Breast epithelium (tissue), 4 donors: ENCODE data around the gene SF3B2. TPM values are rescaled to one million over a fixed set of nuclear protein-coding genes. Genes with fewer than 3 reads are reported as not detected.

Source experiments
- DNase-seq, 2 donors: peaks; one replicate each; pipeline ENCODE4 v3.0.0-alpha.2; 2019; ENCODE audit warnings: low spot score in 2 of 2
- H3K27ac ChIP-seq, 2 donors: fragments of 200-600 bp; sonication (generic) in 1 of 2; one replicate each; pipeline ENCODE4 v1.5.1; 2016 to 2019; ENCODE audit warnings: mild to moderate bottlenecking in 1 of 2
- H3K27me3 ChIP-seq, 2 donors: fragments of 200-600 bp; sonication (generic) in 1 of 2; one replicate each; pipeline versions ENCODE4 v1.5.1 to v1.6.0; 2017 to 2019; ENCODE audit warnings: control low read depth in 1 of 2, mild to moderate bottlenecking in 1 of 2
- H3K36me3 ChIP-seq: fragments of 200-600 bp; one replicate; pipeline ENCODE4 v1.5.1; 2019
- H3K4me1 ChIP-seq, 2 donors: fragments of 200-600 bp; sonication (generic); one replicate each; pipeline ENCODE4 v1.5.1; 2016 to 2019; ENCODE audit warnings: control low read depth in 1 of 2
- H3K4me3 ChIP-seq, 3 donors: fragments of 200-600 bp; sonication (generic); 1 replicate in 2 of 3; 2 replicates in 1 of 3; pipeline ENCODE4 v1.5.1; 2016 to 2019; ENCODE audit warnings: mild to moderate bottlenecking in 3 of 3, moderate library complexity in 2 of 3
- H3K9me3 ChIP-seq, 2 donors: fragments of 200-600 bp; sonication (generic) in 1 of 2; one replicate each; pipeline ENCODE4 v1.5.1; 2016 to 2019; ENCODE audit warnings: control low read depth in 1 of 2
- CTCF ChIP-seq, 3 donors: fragments of 450-650 bp; IDR thresholded peaks; one replicate each; pipeline ENCODE4 v1.5.1; 2016 to 2017; ENCODE audit warnings: antibody characterized with exemption in 3 of 3, mild to moderate bottlenecking in 3 of 3, moderate library complexity in 3 of 3
- POLR2A ChIP-seq: fragments of 450-650 bp; IDR thresholded peaks from one replicate; pipeline ENCODE4 v1.6.1; 2016; ENCODE audit warnings: antibody characterized with exemption, mild to moderate bottlenecking, moderate library complexity
- POLR2AphosphoS5 ChIP-seq, 3 donors: sonication (generic); formaldehyde crosslinking; IDR thresholded peaks; one replicate each; pipeline ENCODE4 v1.6.1; 2017; ENCODE audit warnings: antibody characterized with exemption in 3 of 3
- intact Hi-C: fragments of 100-400 bp; cut with DNase I; formaldehyde crosslinking; loops from one replicate; pipeline ENCODE4 v1.15.1; 2023; ENCODE audit warnings: low total_unique reads
- total RNA-seq, 3 donors: library from RNA; depleted of rRNA; stranded (reverse); fragments of >200 nt; gene quantifications; one replicate each; pipeline ENCODE4 v1.1.0, GENCODE V29; 2016

Gene SF3B2
- 100 to 1,000 TPM; 144 to 163 (median 154) TPM for total RNA-seq

- peak within 1 kb of the TSS; percentile 92 to 97 (median 92) for H3K4me3 ChIP-seq
- intact Hi-C loops: no loop called here
- H3K4me1 ChIP-seq: peaks cover 5 to 17% of the 10 kb centered on the region in 2 donors
- peaks cover 0 to 13% of the 10 kb centered on the region in 2 donors for H3K27me3 ChIP-seq
- DNase-seq: peak; percentile 96 to 97
- TF ChIP-seq POLR2AphosphoS5 (IDR thresholded peaks at IDR 0.05) (peak; percentile 93 to 94 (median 93)), CTCF (IDR thresholded peaks at IDR 0.05) (no peak), POLR2A (peak; percentile 49)
- no peaks in the 10 kb centered on the region for H3K9me3 ChIP-seq
- peak within 1 kb of the TSS; percentile 89 to 94 for H3K27ac ChIP-seq
- H3K36me3 ChIP-seq: no peaks in the 10 kb centered on the region
Measured at GRCh38 chr11:66051766-66052663, at the start of gene SF3B2. TSS of gene SF3B2 (plus strand) at chr11:66052364. CDS start at chr11:66052385, 21 bp downstream.

GRCh38 chr11:66002648-66003225, 49.4 kb upstream of the SF3B2 start:
- Histone ChIP-seq H3K27me3 (no peaks in the 10 kb centered on the region), H3K4me1 (peaks cover 0 to 9% of the 10 kb centered on the region in 2 donors), H3K9me3 (no peaks in the 10 kb centered on the region), H3K4me3 (peak overlapping the region; percentile 80 to 96 (median 95)), H3K36me3 (no peaks in the 10 kb centered on the region), H3K27ac (peak overlapping the region; percentile 91 to 92)
- no peak for TF ChIP-seq POLR2AphosphoS5 (IDR thresholded peaks at IDR 0.05)
- no peak for TF ChIP-seq CTCF (IDR thresholded peaks at IDR 0.05)
- no peak for TF ChIP-seq POLR2A
- intact Hi-C loops: no loop called here
- peak; percentile 57 to 71 for DNase-seq

GRCh38 chr11:66003291-66003690, 48.9 kb upstream of the SF3B2 start:
- no peaks in the 10 kb centered on the region for H3K9me3 ChIP-seq
- H3K27ac ChIP-seq: peak overlapping the region; percentile 91 to 92
- H3K4me3 ChIP-seq: peak overlapping the region; percentile 80 to 96 (median 95)
- no peaks in the 10 kb centered on the region for H3K36me3 ChIP-seq
- peaks cover 0 to 9% of the 10 kb centered on the region in 2 donors for H3K4me1 ChIP-seq
- no peak for DNase-seq
- H3K27me3 ChIP-seq: no peaks in the 10 kb centered on the region
- intact Hi-C loops: no loop called here
- TF ChIP-seq POLR2A (no peak), POLR2AphosphoS5 (IDR thresholded peaks at IDR 0.05) (no peak), CTCF (IDR thresholded peaks at IDR 0.05) (no peak)

- intact Hi-C loops: no loop called here
- Histone ChIP-seq H3K27me3 (no peaks in the 10 kb centered on the region), H3K4me3 (no peak overlapping the region), H3K36me3 (no peaks in the 10 kb centered on the region), H3K4me1 (peaks cover 0 to 9% of the 10 kb centered on the region in 2 donors), H3K9me3 (no peaks in the 10 kb centered on the region), H3K27ac (no peak overlapping the region)
- no peak for DNase-seq
- TF ChIP-seq CTCF (IDR thresholded peaks at IDR 0.05) (no peak), POLR2AphosphoS5 (IDR thresholded peaks at IDR 0.05) (no peak), POLR2A (no peak)
Measured at GRCh38 chr11:66004186-66004585, 48.0 kb upstream of the SF3B2 start.
